NCI-H2107 (cell line): ENCODE data around the gene SLC7A9.

Experiments
- DNase-seq: peaks from one replicate; lab custom pipeline; 2025; lab: John Stamatoyannopoulos, UW

Gene SLC7A9

DNA sequence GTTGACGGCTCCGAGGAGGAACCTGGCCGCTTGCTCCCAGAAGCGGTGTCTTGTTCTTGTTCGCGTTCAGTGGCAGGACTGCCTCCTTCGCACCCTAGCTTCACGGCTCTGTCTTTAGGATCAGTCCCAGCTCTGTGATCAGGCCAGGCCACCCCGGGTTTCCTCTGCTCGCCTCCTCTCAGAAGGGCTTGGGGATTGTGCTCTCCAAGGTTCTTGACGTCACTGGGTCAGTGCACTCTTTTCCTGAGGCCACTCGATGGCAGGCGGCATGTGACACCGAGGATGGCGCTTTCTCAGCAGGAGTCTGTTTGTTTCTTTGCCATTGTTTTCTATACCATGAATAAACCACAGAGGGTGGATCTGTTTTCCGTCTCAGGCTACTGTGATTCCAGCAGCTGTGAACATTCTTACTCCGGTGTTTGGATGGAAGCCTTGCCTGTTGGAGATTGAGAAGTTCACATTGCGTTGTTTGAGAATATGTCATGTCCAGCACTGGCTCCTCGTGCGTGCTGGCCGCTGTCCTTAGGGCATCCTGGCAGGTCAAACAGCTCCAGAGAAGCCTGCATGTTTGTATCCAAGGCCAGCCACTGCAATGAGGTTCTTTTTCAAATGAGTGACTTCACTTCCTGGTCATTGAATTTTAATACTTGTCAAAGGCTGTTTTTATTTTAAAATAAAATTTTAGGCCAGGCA, 44.5 kb downstream of the SLC7A9 start:
- DNase-seq: no peak

DNA sequence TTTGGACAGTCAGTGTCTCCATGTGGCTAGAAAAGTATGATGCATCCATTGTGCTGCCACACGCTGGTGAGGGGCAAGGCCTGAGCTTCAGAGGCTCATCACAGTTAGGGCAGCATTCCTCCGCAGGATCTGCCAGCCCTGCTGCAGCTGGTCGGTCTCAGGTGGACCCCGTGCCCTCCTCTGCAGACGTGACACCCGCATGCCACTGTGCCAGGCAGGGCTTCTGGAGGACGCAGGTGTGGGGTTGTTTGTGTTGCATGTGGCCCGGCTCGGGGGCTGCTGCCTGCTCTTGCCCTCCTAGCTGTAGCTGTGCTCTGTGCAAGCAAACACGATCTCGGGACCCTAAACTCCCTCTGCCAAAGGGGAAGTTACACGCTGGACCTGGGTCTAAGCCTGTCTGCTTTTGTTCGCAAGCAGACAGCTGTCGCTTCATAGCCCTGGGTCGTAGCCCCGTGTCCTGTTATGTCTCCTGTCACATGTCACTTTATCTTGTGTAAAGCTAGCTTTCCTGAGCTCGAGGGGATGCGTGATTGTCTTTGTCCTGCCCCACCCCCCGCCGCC, 45.3 kb downstream of the SLC7A9 start:
- DNase-seq: no peak

DNA sequence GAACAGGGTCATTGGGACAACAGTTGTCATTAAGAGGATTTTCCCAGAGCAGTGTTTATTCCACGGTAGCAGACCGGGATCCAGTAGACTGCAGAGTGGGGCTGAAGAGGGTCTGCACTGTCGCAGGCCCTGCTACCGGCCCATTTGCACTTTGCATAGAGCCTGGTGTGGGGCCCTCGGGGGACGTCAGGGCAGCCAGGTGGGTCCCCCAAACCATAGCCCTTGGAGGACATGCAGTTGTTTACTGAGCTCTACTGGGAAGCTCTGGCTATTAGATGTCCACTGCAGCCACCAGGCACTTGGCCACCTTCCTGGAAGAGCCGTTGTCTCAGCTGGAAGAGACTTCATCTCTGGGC, 45.8 kb downstream of the SLC7A9 start:
- no peak for DNase-seq

- no peak for DNase-seq
Observed at GRCh38 chr19:32822916-32823746, 46.4 kb downstream of the SLC7A9 start.

DNA sequence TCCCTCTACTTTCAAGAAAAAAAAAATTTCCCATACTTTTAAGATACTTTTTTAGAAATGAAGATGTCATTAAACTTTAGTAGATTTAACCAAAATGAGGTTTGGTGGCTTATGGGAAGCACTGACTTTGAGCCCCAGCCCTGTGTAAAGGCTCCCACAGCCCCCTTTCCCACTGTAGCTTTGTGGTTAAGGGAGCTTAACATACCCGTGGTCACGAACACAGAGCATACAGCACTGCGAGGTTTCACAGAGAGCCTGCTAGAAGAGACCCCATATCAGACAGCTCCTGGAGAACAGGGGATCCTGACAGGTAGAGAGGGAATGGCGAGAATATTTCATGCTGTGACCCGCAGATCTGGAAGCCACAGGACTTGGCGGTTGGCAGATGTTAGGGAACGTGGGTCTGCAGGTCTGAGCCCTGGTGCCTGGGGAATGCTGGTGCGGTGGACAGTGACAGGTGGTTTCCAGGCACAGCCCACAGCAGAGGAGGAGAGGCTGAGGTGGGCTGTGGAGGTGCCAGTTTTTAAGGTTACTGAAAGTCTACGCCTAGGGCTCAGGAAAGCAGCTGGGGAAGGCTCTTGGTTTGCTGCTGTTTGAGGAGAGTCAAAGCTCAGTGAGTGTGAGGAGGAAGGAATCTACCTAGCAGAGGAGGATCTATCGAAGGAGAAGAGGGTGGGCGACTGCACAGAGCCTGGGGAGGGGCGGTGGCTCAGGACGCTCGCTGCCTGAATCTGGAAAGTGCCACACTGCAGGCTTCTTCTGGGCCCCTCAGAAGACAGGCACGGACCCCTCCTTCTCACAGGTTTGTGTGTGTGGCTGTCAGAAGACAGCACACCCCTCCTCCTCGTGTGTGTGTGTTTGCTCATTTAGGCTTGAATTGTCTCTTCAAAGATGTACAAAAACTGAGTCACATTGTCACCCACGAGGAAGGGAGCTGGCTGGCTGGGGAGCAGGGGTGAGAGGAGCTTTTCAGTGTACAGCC, 49.9 kb downstream of the SLC7A9 start:
- DNase-seq: no peak

DNA sequence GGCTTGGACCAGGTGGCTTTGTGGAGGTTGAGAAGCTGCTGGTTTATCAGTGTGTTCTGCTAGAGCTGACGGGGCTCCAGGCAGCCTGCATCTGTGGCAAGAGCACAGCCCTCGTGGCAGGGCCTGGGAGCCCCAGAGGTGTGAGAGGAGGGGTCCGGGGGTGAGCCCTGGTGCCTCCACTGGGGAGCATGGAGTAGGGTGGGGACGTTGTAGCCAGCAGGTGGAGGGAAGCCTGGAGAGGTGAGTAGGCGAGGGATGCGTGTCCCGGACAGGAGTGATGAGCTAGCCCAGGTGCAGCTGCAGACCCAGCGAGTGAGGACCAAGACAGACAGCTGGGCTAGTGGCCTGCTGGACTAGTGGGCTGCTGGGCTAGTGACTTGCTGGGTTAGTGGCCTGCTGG, 51.0 kb downstream of the SLC7A9 start:
- no peak for DNase-seq

DNA sequence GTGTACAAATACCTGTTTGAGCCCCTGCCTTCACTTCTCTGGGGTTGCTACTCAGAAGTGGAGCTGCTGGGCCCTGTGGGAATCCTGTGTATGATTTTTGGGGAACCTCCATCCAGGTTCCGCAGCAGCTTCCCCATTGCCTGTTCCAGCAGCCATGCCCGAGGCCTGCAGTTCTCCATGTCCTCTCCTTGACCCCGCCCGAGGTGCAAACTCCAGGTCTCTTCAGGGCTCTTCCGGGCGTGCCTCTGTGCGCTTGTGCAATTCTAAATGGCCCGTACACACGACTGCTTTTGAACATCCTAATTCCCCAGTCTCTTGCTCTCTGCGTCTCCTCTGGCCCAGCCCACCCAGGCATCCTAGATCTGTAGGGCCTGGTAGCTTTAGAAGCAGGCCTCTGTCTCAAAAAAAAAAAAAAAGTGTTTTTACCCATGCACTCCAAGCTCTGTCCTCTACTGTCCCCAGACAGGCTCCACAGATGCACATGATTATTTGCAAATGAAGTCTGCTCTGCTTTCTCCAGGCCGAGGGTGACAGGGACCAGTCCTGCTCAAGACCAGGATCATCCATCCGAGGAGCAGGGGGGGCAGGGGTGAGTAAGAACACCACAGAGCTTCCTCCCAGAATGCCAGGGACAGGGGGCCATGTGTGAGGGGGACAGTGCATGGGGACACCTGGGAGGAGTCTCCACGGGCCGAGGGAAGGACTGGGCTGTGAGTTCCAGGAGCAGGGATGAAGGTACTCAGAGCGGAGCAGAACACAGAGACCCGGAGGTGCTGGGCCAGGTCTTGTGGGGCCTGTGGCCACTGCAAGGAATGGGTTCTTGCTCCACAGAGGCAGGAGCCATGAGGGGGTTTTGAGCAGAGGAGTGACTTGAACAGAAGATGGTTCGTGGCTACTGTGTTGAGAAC, 51.7 kb downstream of the SLC7A9 start:
- no peak for DNase-seq

- DNase-seq: no peak
Observed at GRCh38 chr19:32816555-32817099, 52.9 kb downstream of the SLC7A9 start.

DNA sequence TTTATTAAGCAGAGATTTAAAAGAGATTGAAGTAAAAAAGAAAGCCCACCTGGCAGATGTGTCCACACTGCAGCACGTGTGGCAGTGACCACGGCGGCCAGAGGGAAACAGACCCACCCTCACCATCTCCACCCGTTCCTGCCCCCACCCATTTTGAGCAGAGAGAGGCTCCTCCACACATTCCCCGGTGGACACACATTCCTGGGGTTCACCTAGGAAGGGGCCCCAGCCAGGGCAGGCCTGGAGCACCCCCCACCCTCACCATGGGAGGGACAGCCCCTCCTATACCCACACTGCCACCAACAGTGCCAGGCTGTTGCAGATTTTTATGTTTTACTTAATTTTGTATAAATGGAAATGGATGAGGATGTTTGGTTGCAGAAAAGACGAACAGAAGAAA, 54.9 kb downstream of the SLC7A9 start:
- no peak for DNase-seq

- DNase-seq: no peak
Observed at GRCh38 chr19:32813862-32814425, 55.6 kb downstream of the SLC7A9 start.

DNA sequence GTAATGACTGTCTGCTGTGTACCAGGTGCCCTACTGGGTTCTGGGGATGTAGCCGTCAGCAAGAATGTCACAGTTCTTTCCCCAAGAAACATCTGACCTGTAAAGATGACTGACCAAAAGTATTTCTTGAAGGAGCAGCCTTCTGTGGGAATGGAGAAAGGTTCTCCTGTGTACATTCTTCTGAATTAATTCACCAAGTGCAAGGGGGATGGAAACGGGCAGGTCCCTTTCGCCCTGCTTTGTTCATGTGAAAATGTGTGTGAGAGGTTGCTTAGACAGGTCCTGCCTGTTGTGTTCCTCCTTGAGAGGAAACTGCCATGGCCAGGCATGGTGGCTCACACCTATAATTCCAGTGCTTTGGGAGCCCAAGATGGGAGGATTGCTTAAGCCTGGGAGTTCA, 57.0 kb downstream of the SLC7A9 start:
- DNase-seq: no peak

DNA sequence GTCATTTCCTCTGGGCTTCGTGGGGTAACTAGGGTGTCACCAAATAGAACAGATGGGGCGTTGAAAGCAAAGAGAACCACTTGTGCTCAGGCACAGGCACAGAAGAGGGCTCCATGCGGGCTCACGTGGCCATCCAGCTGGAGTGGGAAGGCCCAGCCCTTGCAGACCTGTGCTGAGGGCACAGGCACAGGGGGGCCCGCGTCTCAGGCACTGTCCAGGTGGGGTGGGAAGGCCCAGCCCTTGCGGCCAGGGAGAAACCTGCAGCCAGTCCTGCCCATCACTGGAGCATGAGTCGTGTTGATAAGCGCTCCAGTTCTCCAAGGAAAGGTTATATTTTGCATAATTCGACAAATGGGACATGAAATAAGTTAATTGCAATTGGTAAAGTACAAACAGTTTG, 57.5 kb downstream of the SLC7A9 start:
- DNase-seq: no peak

DNA sequence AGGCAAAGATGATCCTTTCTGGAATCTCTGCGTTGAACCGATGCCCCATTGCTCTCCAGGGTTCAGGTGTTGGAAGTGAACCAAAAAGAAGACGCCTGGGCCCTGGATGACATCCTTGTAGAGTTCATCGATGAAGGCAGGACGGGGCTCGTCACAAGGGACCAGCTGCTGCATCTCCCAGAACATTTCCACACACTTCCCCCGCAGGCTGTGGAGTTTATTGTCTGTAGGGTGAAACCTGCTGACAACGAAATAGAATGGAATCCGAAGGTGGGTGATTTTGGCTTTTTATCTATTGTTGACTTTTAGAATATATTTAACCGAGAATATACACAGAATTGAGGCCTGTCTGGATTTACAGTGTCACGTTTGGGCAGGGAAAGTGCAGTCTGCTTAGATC, 58.4 kb downstream of the SLC7A9 start:
- DNase-seq: no peak

DNA sequence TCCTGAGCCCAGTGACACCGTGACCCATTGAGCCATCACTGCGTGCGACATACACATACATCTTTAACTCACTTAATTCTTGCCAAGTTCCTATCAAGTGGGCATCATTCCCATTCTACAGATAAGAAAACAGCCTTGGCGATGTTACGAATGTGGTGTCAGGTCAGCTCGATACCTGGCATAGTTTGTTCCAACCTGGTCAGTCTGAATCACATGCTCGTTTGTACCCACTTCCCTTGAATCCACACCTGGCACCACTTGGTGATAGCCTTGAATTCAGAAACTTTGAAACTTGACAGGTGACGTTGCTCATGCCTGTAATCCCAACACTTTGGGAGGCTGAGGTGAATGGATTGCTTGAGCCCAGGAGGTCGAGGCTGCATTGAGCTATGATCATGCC, 59.1 kb downstream of the SLC7A9 start:
- no peak for DNase-seq

- DNase-seq: no peak
Observed at GRCh38 chr19:32809754-32810153, 59.8 kb downstream of the SLC7A9 start.

- DNase-seq: no peak
Observed at GRCh38 chr19:32809254-32809653, 60.3 kb downstream of the SLC7A9 start.

DNA sequence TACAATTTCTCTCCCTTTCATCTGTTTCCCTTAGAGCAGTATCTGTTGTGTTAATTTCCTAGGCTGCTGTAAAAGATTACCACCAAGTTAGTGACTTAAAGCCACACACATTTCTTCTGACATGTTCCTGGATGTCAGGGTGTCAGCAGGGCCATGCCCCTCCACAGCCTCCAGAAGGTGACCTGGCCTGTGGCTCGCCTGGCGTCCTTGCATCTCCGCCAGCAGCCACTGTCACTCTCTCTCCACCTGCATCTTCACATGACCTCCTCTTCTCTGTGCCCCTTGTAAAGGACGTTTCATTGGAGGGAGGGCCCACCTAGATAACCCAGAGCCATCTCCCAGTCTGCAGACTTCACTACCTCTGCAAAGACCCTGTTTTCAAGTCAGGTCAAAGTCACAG, 61.3 kb downstream of the SLC7A9 start:
- no peak for DNase-seq

GRCh38 chr19:32802840-32803239, 66.7 kb downstream of the SLC7A9 start:
- DNase-seq: no peak

- DNase-seq: no peak
Observed at GRCh38 chr19:32800754-32801153, 68.8 kb downstream of the SLC7A9 start.

- no peak for DNase-seq
Observed at GRCh38 chr19:32800191-32800590, 69.4 kb downstream of the SLC7A9 start.
